GM19043 (cell line): ENCODE data around the gene ZDHHC24.

ENCODE experiments used
- ATAC-seq: cut with Tn5 transposase; IDR thresholded peaks from one replicate; pipeline ENCODE4 v1.9.1; 2021; ENCODE audit warnings: low read depth; ENCODE audit not compliant: unreplicated experiment

Gene ZDHHC24

DNA sequence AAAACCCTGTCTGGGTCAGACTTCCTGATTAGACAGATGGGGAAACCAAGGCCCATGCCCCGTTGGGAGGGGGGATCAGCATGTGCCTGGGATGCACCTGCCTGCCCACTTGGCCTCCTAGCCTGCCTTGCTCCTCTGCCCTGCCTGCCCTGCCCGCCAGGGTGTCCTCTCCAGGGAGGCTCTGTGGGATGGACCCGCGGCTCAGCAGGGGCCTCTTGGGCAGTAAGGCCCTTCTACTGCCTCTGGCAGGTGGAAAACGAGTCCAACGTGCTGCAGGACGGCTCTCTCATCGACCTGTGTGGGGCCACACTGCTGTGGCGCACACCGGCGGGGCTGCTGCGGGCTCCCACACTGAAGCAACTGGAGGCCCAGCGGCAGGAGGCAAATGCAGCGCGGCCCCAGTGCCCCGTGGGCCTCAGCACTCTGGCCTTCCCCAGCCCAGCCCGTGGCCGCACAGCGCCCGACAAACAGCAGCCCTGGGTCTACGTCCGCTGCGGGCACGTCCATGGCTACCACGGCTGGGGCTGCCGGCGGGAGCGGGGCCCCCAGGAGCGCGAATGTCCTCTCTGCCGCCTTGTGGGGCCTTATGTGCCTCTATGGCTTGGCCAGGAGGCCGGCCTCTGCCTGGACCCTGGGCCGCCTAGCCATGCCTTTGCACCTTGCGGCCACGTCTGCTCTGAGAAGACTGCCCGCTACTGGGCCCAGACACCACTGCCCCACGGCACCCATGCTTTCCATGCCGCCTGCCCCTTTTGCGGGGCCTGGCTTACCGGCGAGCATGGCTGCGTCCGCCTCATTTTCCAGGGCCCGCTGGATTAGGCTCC lies 70.3 kb downstream of the ZDHHC24 start:
- ATAC-seq: no peak

DNA sequence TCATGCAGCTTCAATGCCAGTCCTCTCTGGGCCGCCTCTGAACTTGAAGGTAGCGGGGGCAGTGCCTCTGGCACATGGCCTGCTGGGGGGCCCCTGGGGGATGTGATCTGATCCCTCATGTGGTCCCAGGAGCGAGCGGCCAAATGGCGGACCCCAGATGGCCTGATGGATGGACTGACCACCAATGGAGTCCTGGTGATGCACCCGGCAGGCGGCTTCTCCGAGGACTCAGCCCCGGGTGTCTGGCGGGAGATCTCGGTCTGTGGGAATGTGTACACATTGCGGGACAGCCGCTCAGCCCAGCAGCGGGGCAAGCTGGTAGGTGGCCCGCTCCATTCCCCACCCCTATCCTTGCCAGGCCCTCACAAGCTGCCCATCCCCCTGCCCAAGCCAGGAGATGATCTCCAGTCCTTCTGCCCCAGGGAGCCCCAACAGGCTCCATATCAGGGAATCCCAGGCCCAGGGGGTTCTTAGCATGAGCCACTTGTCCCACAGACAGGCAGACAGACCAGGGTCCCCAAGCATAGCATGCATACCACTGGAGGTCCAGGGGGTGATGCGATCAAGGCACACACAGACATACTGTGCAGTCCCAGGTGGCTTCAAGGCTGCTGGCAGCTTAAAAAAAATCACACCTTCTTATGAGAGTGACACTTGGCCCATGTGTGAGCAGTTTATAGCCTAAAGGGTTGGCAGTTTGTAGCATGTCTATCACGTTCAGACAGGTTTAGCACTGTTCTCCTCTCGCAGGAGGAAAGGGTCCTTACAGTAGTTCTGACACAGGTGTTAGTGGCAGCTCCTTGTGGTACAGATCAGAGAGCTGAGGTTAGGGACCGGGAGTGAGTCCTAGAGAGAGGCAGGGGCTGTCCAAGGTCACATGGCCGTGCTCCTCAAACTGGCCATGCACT lies 72.0 kb downstream of the ZDHHC24 start:
- ATAC-seq: no peak

DNA sequence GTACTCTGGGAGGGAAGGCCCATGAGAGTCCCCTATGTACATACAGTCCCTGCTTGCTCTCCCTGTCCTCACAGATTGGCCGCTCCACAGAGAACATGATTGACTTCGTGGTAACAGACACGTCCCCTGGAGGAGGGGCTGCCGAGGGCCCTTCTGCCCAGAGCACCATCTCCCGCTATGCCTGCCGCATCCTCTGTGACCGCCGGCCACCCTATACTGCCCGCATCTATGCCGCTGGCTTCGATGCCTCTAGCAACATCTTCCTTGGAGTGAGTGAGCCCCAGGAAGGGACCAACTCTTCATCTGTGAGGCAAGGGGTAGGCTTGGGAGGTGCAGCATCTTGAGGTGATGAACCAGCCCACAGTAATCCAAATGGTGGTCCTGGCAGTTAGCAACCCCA lies 72.7 kb downstream of the ZDHHC24 start:
- no peak for ATAC-seq

DNA sequence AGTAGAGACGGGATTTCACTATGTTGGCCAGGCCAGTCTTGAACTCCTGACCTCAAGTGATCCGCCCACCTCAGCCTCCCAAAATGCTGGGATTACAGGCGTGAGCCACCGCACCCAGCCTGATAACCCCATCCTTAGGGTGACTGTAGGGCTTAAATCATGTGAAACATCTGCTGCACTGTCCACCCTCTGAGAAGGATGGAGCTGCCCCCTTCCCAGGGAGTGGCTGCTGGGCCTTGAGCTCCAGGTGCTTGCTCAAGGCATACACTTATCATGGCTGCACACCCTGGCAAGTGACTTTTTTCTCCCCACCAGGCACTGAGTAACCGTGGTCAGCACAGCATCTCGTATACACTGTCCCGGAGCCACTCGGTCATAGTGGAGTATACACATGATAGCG lies 73.8 kb downstream of the ZDHHC24 start:
- no peak for ATAC-seq

DNA sequence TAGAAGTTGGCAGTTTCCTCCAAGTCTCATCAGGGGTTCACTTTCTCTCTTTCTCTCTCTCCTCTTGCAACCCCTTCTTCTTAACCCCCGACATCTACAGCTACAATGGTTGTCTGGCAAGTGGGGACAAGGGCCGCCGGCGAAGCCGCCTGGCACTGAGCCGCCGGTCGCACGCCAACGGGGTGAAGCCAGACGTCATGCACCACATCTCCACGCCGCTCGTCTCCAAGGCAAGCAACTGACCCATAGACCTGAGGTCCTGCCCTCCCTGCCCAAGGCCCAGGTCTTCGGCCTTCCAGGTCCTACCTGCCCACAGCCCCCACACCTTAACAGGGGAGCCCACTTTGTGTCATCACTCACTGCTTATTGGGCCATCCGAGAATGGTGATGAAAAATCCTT lies 74.7 kb downstream of the ZDHHC24 start:
- no peak for ATAC-seq
